ENCODE results near the gene GABBR1.

The GABBR1 gene

GRCh38 chr6:29632789-29633533 lies at the start of gene GABBR1:
GABBR1 (minus strand) TSS chr6:29633183; CDS start chr6:29632385, 798 bp downstream.
- TF ChIP-seq EZH2phosphoT487 (IDR thresholded peaks at IDR 0.05; ENCODE audit: low read depth) (no peak), CTCF (IDR thresholded peaks at IDR 0.05; ENCODE audit: low read depth, low read length) (no peak)

GRCh38 chr6:29681811-29682210 lies 48.8 kb upstream of the GABBR1 start:
- Histone ChIP-seq H3K27ac (ENCODE audit: low read length) (no peak overlapping the region), H3K4me1 (ENCODE audit: low read length) (no peaks in the 10 kb centered on the region), H3K79me2 (ENCODE audit: low read length) (no peaks in the 10 kb centered on the region), H3K9me3 (ENCODE audit: insufficient read depth, low read length) (no peaks in the 10 kb centered on the region), H3K4me3 (ENCODE audit: low read length) (no peak overlapping the region), H3K36me3 (replicated peaks; ENCODE audit: low read depth, low read length) (no peaks in the 10 kb centered on the region), H3K27me3 (ENCODE audit: low read depth, low read length) (no peaks in the 10 kb centered on the region), H3K9ac (ENCODE audit: low read length) (no peak overlapping the region), H3K4me2 (ENCODE audit: low read length) (no peak overlapping the region), H2AFZ (ENCODE audit: low read depth, low read length) (no peak overlapping the region), H4K20me1 (ENCODE audit: insufficient read depth, low read length) (no peaks in the 10 kb centered on the region)
- TF ChIP-seq EZH2phosphoT487 (IDR thresholded peaks at IDR 0.05; ENCODE audit: low read depth) (no peak), CTCF (IDR thresholded peaks at IDR 0.05; ENCODE audit: low read depth, low read length) (no peak)

More at GRCh38 chr6:29632789-29633533, at the start of gene GABBR1:
- H4K20me1 ChIP-seq (ENCODE audit: insufficient read depth, low read length): peaks cover 7% of the 10 kb centered on the region; the same call in 1 of the 2 replicates
- peak within 1 kb of the TSS; percentile 95 for H3K4me3 ChIP-seq (ENCODE audit: low read length)
- H3K4me1 ChIP-seq (ENCODE audit: low read length): peaks cover 25% of the 10 kb centered on the region
- no peaks in the 10 kb centered on the region for H3K9me3 ChIP-seq (ENCODE audit: insufficient read depth, low read length)
- H3K4me2 ChIP-seq (ENCODE audit: low read length): peak within 1 kb of the TSS; percentile 80
- H3K27me3 ChIP-seq (ENCODE audit: low read depth, low read length): no peaks in the 10 kb centered on the region
- H3K79me2 ChIP-seq (ENCODE audit: low read length): no peaks in the 10 kb centered on the region
- H3K9ac ChIP-seq (ENCODE audit: low read length): peak within 1 kb of the TSS; percentile 89
- H3K27ac ChIP-seq (ENCODE audit: low read length): peak within 1 kb of the TSS; percentile 83
- H3K36me3 ChIP-seq (replicated peaks; ENCODE audit: low read depth, low read length): peaks cover 9% of the 10 kb centered on the region
- H2AFZ ChIP-seq (ENCODE audit: low read depth, low read length): peak within 1 kb of the TSS; percentile 75; the same call in 1 of the 2 replicates

GRCh38 chr6:29680904-29681303 lies 47.9 kb upstream of the GABBR1 start, which contains the start of gene ZFP57:
ZFP57 (minus strand) TSS chr6:29681152; CDS start chr6:29677003, 4,149 bp downstream.
- Histone ChIP-seq H4K20me1 (ENCODE audit: insufficient read depth, low read length) (no peaks in the 10 kb centered on the region), H3K27me3 (ENCODE audit: low read depth, low read length) (no peaks in the 10 kb centered on the region), H2AFZ (ENCODE audit: low read depth, low read length) (no peak within 1 kb of the TSS), H3K79me2 (ENCODE audit: low read length) (no peaks in the 10 kb centered on the region), H3K4me2 (ENCODE audit: low read length) (no peak within 1 kb of the TSS), H3K4me1 (ENCODE audit: low read length) (no peaks in the 10 kb centered on the region), H3K36me3 (replicated peaks; ENCODE audit: low read depth, low read length) (no peaks in the 10 kb centered on the region), H3K27ac (ENCODE audit: low read length) (no peak within 1 kb of the TSS), H3K9ac (ENCODE audit: low read length) (no peak within 1 kb of the TSS), H3K9me3 (ENCODE audit: insufficient read depth, low read length) (no peaks in the 10 kb centered on the region), H3K4me3 (ENCODE audit: low read length) (no peak within 1 kb of the TSS)
- no peak for TF ChIP-seq EZH2phosphoT487 (IDR thresholded peaks at IDR 0.05; ENCODE audit: low read depth)
- TF ChIP-seq CTCF (IDR thresholded peaks at IDR 0.05; ENCODE audit: low read depth, low read length): no peak

- Histone ChIP-seq H3K4me1 (ENCODE audit: low read length) (no peaks in the 10 kb centered on the region), H3K27me3 (ENCODE audit: low read depth, low read length) (no peaks in the 10 kb centered on the region), H2AFZ (ENCODE audit: low read depth, low read length) (no peak overlapping the region), H3K4me3 (ENCODE audit: low read length) (no peak overlapping the region), H3K9me3 (ENCODE audit: insufficient read depth, low read length) (no peaks in the 10 kb centered on the region), H3K4me2 (ENCODE audit: low read length) (no peak overlapping the region), H3K36me3 (replicated peaks; ENCODE audit: low read depth, low read length) (no peaks in the 10 kb centered on the region), H3K27ac (ENCODE audit: low read length) (no peak overlapping the region), H3K9ac (ENCODE audit: low read length) (no peak overlapping the region), H3K79me2 (ENCODE audit: low read length) (no peaks in the 10 kb centered on the region), H4K20me1 (ENCODE audit: insufficient read depth, low read length) (no peaks in the 10 kb centered on the region)
- TF ChIP-seq EZH2phosphoT487 (IDR thresholded peaks at IDR 0.05; ENCODE audit: low read depth): no peak
- TF ChIP-seq CTCF (IDR thresholded peaks at IDR 0.05; ENCODE audit: low read depth, low read length): no peak
Measured at GRCh38 chr6:29680416-29680815, 47.4 kb upstream of the GABBR1 start.
